Fibroblast of skin of back (primary cell): ENCODE results near the gene ROS1.

Experiments used
- DNase-seq: peaks from one replicate; pipeline ENCODE4 v3.0.0-alpha.2; 2013

The ROS1 gene

GRCh38 chr6:117309069-117309468, 116.7 kb downstream of the ROS1 start:
- DNase-seq, result no peak

- no peak for DNase-seq
These were observed 118.1 kb downstream of the ROS1 start for GRCh38 chr6:117307655-117308054.

- DNase-seq, result no peak
These were observed 119.4 kb downstream of the ROS1 start for GRCh38 chr6:117306227-117306790.

- no peak for DNase-seq
These were observed 121.3 kb downstream of the ROS1 start for GRCh38 chr6:117304446-117304845.

GRCh38 chr6:117303323-117303722, 122.4 kb downstream of the ROS1 start:
- no peak for DNase-seq

- DNase-seq, result no peak
These were observed 126.8 kb downstream of the ROS1 start for GRCh38 chr6:117298941-117299340.

- DNase-seq, result no peak
These were observed 135.4 kb downstream of the ROS1 start for GRCh38 chr6:117290173-117290846.

GRCh38 chr6:117288083-117288715, 137.5 kb downstream of the ROS1 start:
- no peak for DNase-seq

GRCh38 chr6:117280922-117281321, 144.8 kb downstream of the ROS1 start:
- no peak for DNase-seq

GRCh38 chr6:117276778-117277316, 148.9 kb downstream of the ROS1 start:
- no peak for DNase-seq

GRCh38 chr6:117275711-117276110, 150.0 kb downstream of the ROS1 start:
- DNase-seq, result no peak

- no peak for DNase-seq
These were observed 150.5 kb downstream of the ROS1 start for GRCh38 chr6:117275205-117275604.

GRCh38 chr6:117272891-117273290, 152.9 kb downstream of the ROS1 start:
- DNase-seq, result no peak

GRCh38 chr6:117272032-117272866, 153.5 kb downstream of the ROS1 start:
- no peak for DNase-seq

GRCh38 chr6:117270843-117271507, 154.8 kb downstream of the ROS1 start:
- no peak for DNase-seq

GRCh38 chr6:117270055-117270842, 155.5 kb downstream of the ROS1 start:
- peak; percentile 9 for DNase-seq

- DNase-seq, result no peak
These were observed 156.1 kb downstream of the ROS1 start for GRCh38 chr6:117269638-117270054.

GRCh38 chr6:117268924-117269323, 156.8 kb downstream of the ROS1 start:
- DNase-seq, result no peak

GRCh38 chr6:117267766-117268534, 157.8 kb downstream of the ROS1 start:
- DNase-seq, result no peak

GRCh38 chr6:117267054-117267347, 158.7 kb downstream of the ROS1 start:
- DNase-seq, result no peak
